HepG2 (cell line): ENCODE results near the gene PMS1. TPM values are rescaled to one million over a fixed set of nuclear protein-coding genes. Genes with fewer than 3 reads are reported as not detected.

Experiments used
- ATF4 ChIP-seq, 2 experiments: fragments of 450-650 bp in 1 of 2; sonication (generic) in 1 of 2; formaldehyde crosslinking; IDR thresholded peaks; 2 replicates each; pipeline versions ENCODE4 v1.5.0 to v1.8.0; 2020 to 2022; ENCODE audit warnings: mild to moderate bottlenecking in 1 of 2, missing genetic modification reagents in 1 of 2
- CREB1 ChIP-seq, 2 experiments: fragments of 450-650 bp in 1 of 2; IDR thresholded peaks; 2 replicates each; pipeline ENCODE4 v1.6.1; 2016 to 2017; ENCODE audit warnings: control low read depth in 1 of 2, mild to moderate bottlenecking in 1 of 2, missing compliant biosample characterization in 1 of 2, missing genetic modification characterization in 1 of 2
- EHMT2 ChIP-seq: fragments of 200-600 bp; sonication (generic); IDR thresholded peaks from 2 replicates; pipeline ENCODE4 v1.7.0; 2017; ENCODE audit warnings: antibody characterized with exemption, low read depth, low read length, borderline replicate concordance
- NFATC3 ChIP-seq: sonication (generic); formaldehyde crosslinking; IDR thresholded peaks from 2 replicates; pipeline ENCODE4 v1.5.1; 2020; ENCODE audit warnings: mild to moderate bottlenecking, missing genetic modification reagents
- SIN3A ChIP-seq: IDR thresholded peaks from 2 replicates; pipeline ENCODE4 v1.6.1; 2011; ENCODE audit warnings: low read depth, mild to moderate bottlenecking, control low read depth, low read length, borderline replicate concordance
- SKIL ChIP-seq: sonication (generic); formaldehyde crosslinking; IDR thresholded peaks from 2 replicates; pipeline ENCODE4 v1.8.0; 2022; ENCODE audit warnings: missing genetic modification reagents, mild to moderate bottlenecking, moderate library complexity, borderline replicate concordance
- TARDBP ChIP-seq: sonication (generic); formaldehyde crosslinking; IDR thresholded peaks from 2 replicates; pipeline ENCODE4 v1.8.0; 2022; ENCODE audit warnings: mild to moderate bottlenecking, missing genetic modification reagents
- ZNF205 ChIP-seq: IDR thresholded peaks from 2 replicates; pipeline ENCODE4 v1.6.1; 2018; ENCODE audit warnings: missing biosample characterization, missing genetic modification reagents
- ZNF296 ChIP-seq: sonication (generic); formaldehyde crosslinking; conservative IDR thresholded peaks from 2 replicates; pipeline ENCODE4 v1.5.0; 2020; ENCODE audit warnings: mild to moderate bottlenecking, missing genetic modification reagents
- ZNF547 ChIP-seq: sonication (generic); formaldehyde crosslinking; IDR thresholded peaks from 2 replicates; pipeline ENCODE4 v1.5.1; 2020; ENCODE audit warnings: mild to moderate bottlenecking, missing genetic modification reagents
- ZNF652 ChIP-seq: IDR thresholded peaks from 2 replicates; pipeline ENCODE4 v1.6.1; 2016; ENCODE audit warnings: low read depth, borderline replicate concordance
- ZNF672 ChIP-seq: sonication (generic); formaldehyde crosslinking; IDR thresholded peaks from 2 replicates; pipeline ENCODE4 v1.8.1; 2022; ENCODE audit warnings: missing genetic modification reagents
- polyA plus RNA-seq, 8 experiments: library from polyadenylated mRNA; depleted of rRNA in 3 of 8; stranded (reverse) in 7 of 8; unstranded in 1 of 8; fragments of >200 nt; fragmentation: Illumina TruSeq in 4 of 8; extraction: Trizol in 4 of 8; gene quantifications; 2 replicates each; pipeline versions ENCODE4 v1.2.1 to v1.2.3, GENCODE V29; 2011 to 2016; ENCODE audit warnings: low read depth in 4 of 8, missing spikeins in 1 of 8, mixed read lengths in 1 of 8; ENCODE audit not compliant: insufficient read depth in 1 of 8
- total RNA-seq, 5 experiments: library from RNA; depleted of rRNA; stranded (reverse); fragments of >200 nt; fragmentation: Illumina TruSeq; extraction: Trizol; gene quantifications; 2 replicates each; pipeline ENCODE4 v1.2.3, GENCODE V29; 2016; ENCODE audit warnings: low read depth in 1 of 5
- TF ChIP-seq, protein P1 (sequence below): sonication (generic); formaldehyde crosslinking; IDR thresholded peaks from 2 replicates; pipeline ENCODE4 v1.4.0; 2020; ENCODE audit warnings: missing genetic modification reagents, borderline replicate concordance
- TF ChIP-seq, protein P2 (sequence below): sonication (generic); formaldehyde crosslinking; IDR thresholded peaks from 2 replicates; pipeline ENCODE4 v1.4.0; 2020; ENCODE audit warnings: missing genetic modification reagents
- TF ChIP-seq, protein P3 (sequence below): sonication (generic); formaldehyde crosslinking; IDR thresholded peaks from 2 replicates; pipeline ENCODE4 v1.4.0; 2020; ENCODE audit warnings: missing genetic modification reagents, mild to moderate bottlenecking, borderline replicate concordance

The PMS1 gene
- total and polyA plus RNA-seq, 2 of the 13 experiments (the other 11 are each of a cell fraction or from before 2014, with no cell fraction given), result 14.6 to 39.9 TPM

DNA sequence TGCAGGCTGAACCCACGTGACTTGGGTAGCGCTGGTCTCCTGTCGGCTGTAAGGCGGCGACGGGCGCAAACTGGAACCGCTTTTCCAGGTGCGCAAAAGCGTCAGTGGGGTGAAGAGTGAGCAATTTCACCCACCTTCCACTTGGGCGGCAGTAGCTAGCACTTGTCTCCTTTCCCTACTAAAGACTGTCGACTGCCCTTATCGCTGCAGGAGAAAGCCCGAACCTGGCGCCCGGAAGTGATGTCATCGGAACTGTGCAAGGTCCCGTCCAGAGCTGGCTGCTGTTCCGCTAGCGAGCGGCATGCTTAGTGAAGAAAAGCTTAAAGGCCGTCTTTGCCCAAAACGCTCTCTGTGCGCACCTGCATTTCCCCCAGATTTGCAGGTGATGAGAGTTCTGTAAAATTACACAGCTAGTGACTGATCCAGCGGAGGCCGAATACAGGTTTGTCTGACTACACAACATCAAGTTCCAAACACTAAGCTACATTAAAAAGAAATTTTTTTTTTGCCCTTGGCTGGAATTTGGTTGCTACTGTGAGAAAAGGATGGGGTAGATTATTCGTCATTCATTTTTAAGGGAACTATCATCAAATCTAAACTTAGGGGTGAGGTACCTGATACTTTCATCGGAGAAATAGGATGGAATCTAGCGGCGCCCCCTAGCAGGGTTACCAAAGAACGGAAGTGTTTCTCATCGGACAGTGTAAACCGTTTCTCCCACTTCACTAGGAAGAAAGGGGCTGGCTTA, 21.5 kb upstream of the PMS1 start, which contains the start of gene OSGEPL1 (continued):
- TF ChIP-seq, protein P1, sequence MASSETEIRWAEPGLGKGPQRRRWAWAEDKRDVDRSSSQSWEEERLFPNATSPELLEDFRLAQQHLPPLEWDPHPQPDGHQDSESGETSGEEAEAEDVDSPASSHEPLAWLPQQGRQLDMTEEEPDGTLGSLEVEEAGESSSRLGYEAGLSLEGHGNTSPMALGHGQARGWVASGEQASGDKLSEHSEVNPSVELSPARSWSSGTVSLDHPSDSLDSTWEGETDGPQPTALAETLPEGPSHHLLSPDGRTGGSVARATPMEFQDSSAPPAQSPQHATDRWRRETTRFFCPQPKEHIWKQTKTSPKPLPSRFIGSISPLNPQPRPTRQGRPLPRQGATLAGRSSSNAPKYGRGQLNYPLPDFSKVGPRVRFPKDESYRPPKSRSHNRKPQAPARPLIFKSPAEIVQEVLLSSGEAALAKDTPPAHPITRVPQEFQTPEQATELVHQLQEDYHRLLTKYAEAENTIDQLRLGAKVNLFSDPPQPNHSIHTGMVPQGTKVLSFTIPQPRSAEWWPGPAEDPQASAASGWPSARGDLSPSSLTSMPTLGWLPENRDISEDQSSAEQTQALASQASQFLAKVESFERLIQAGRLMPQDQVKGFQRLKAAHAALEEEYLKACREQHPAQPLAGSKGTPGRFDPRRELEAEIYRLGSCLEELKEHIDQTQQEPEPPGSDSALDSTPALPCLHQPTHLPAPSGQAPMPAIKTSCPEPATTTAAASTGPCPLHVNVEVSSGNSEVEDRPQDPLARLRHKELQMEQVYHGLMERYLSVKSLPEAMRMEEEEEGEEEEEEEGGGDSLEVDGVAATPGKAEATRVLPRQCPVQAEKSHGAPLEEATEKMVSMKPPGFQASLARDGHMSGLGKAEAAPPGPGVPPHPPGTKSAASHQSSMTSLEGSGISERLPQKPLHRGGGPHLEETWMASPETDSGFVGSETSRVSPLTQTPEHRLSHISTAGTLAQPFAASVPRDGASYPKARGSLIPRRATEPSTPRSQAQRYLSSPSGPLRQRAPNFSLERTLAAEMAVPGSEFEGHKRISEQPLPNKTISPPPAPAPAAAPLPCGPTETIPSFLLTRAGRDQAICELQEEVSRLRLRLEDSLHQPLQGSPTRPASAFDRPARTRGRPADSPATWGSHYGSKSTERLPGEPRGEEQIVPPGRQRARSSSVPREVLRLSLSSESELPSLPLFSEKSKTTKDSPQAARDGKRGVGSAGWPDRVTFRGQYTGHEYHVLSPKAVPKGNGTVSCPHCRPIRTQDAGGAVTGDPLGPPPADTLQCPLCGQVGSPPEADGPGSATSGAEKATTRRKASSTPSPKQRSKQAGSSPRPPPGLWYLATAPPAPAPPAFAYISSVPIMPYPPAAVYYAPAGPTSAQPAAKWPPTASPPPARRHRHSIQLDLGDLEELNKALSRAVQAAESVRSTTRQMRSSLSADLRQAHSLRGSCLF (CRISPR knock-in tag), result no peak; the same call in 1 of the 2 replicates
- TF ChIP-seq, protein P2, sequence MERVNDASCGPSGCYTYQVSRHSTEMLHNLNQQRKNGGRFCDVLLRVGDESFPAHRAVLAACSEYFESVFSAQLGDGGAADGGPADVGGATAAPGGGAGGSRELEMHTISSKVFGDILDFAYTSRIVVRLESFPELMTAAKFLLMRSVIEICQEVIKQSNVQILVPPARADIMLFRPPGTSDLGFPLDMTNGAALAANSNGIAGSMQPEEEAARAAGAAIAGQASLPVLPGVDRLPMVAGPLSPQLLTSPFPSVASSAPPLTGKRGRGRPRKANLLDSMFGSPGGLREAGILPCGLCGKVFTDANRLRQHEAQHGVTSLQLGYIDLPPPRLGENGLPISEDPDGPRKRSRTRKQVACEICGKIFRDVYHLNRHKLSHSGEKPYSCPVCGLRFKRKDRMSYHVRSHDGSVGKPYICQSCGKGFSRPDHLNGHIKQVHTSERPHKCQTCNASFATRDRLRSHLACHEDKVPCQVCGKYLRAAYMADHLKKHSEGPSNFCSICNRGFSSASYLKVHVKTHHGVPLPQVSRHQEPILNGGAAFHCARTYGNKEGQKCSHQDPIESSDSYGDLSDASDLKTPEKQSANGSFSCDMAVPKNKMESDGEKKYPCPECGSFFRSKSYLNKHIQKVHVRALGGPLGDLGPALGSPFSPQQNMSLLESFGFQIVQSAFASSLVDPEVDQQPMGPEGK (CRISPR knock-in tag), result peak; percentile 47
- 0 out of 2 replicates have a peak, but pooled peaks have one; percentile 55 for TF ChIP-seq NFATC3
- peak; percentile 94 for TF ChIP-seq CREB1 (IDR thresholded peaks at IDR 0.05)
- peak; percentile 99 for TF ChIP-seq CREB1 (CRISPR knock-in tag; IDR thresholded peaks at IDR 0.05)
- TF ChIP-seq ZNF296, result no peak
- peak; percentile 95 for TF ChIP-seq ZNF205
- no peak for TF ChIP-seq EHMT2
- TF ChIP-seq ATF4 (CRISPR knock-in tag; IDR thresholded peaks at IDR 0.05), result peak in 1 of 2 experiments; percentile 51; a peak in 1 of 4 replicates
- no peak for TF ChIP-seq ZNF672
- no peak for TF ChIP-seq ZNF652 (CRISPR knock-in tag)
- no peak for TF ChIP-seq SKIL (CRISPR knock-in tag)
- peak; percentile 93 for TF ChIP-seq SIN3A
- TF ChIP-seq, protein P3, sequence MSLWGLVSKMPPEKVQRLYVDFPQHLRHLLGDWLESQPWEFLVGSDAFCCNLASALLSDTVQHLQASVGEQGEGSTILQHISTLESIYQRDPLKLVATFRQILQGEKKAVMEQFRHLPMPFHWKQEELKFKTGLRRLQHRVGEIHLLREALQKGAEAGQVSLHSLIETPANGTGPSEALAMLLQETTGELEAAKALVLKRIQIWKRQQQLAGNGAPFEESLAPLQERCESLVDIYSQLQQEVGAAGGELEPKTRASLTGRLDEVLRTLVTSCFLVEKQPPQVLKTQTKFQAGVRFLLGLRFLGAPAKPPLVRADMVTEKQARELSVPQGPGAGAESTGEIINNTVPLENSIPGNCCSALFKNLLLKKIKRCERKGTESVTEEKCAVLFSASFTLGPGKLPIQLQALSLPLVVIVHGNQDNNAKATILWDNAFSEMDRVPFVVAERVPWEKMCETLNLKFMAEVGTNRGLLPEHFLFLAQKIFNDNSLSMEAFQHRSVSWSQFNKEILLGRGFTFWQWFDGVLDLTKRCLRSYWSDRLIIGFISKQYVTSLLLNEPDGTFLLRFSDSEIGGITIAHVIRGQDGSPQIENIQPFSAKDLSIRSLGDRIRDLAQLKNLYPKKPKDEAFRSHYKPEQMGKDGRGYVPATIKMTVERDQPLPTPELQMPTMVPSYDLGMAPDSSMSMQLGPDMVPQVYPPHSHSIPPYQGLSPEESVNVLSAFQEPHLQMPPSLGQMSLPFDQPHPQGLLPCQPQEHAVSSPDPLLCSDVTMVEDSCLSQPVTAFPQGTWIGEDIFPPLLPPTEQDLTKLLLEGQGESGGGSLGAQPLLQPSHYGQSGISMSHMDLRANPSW (CRISPR knock-in tag), result no peak
- TF ChIP-seq ZNF547, result peak; percentile 90
- peak; percentile 92 for TF ChIP-seq TARDBP (CRISPR knock-in tag)
